GM19372 (cell line): ENCODE measurements around the gene HMGN3.

Experiments used
- ATAC-seq: cut with Tn5 transposase; IDR thresholded peaks from one replicate; pipeline ENCODE4 v1.9.1; 2021; ENCODE audit warnings: mild to moderate bottlenecking, low read depth, moderate library complexity; ENCODE audit not compliant: unreplicated experiment

The HMGN3 gene

GRCh38 chr6:79233611-79234149, 802 bp downstream of the HMGN3 start:
- ATAC-seq, result peak; percentile 62

GRCh38 chr6:79232696-79233462, 1.6 kb downstream of the HMGN3 start:
- no peak for ATAC-seq

GRCh38 chr6:79231666-79232065, 2.8 kb downstream of the HMGN3 start:
- ATAC-seq, result no peak

GRCh38 chr6:79231101-79231500, 3.4 kb downstream of the HMGN3 start:
- no peak for ATAC-seq

- ATAC-seq, result no peak
Measured at GRCh38 chr6:79230149-79230548, 4.3 kb downstream of the HMGN3 start.

- ATAC-seq, result no peak
Measured at GRCh38 chr6:79227445-79227844, 7.0 kb downstream of the HMGN3 start.

GRCh38 chr6:79226660-79227059, 7.8 kb downstream of the HMGN3 start:
- no peak for ATAC-seq

GRCh38 chr6:79225717-79226599, 8.5 kb downstream of the HMGN3 start:
- no peak for ATAC-seq

- ATAC-seq, result no peak
Measured at GRCh38 chr6:79223611-79224404, 10.7 kb downstream of the HMGN3 start.

GRCh38 chr6:79215213-79215824, 19.2 kb downstream of the HMGN3 start:
- no peak for ATAC-seq

- ATAC-seq, result no peak
Measured at GRCh38 chr6:79212859-79213258, 21.6 kb downstream of the HMGN3 start.

GRCh38 chr6:79208816-79209215, 25.7 kb downstream of the HMGN3 start:
- no peak for ATAC-seq

GRCh38 chr6:79203753-79204253, 30.7 kb downstream of the HMGN3 start:
- ATAC-seq, result no peak

GRCh38 chr6:79202556-79202955, 31.9 kb downstream of the HMGN3 start:
- ATAC-seq, result no peak

GRCh38 chr6:79201983-79202382, 32.5 kb downstream of the HMGN3 start:
- ATAC-seq, result no peak

GRCh38 chr6:79201143-79201542, 33.3 kb downstream of the HMGN3 start:
- ATAC-seq, result no peak

- ATAC-seq, result no peak
Measured at GRCh38 chr6:79196912-79197311, 37.6 kb downstream of the HMGN3 start.

- ATAC-seq, result no peak
Measured at GRCh38 chr6:79193971-79194370, 40.5 kb downstream of the HMGN3 start.

GRCh38 chr6:79189760-79190350, 44.6 kb downstream of the HMGN3 start:
- ATAC-seq, result no peak
